PFSK-1 (cell line): Measurements from ENCODE around the gene GRIPAP1.

Source experiments
- FOXP2 ChIP-seq: optimal IDR thresholded peaks from 2 replicates; pipeline ENCODE3; 2011; ENCODE audit warnings: borderline replicate concordance, control low read depth, inconsistent platforms; ENCODE audit not compliant: insufficient read depth; ENCODE audit errors: extremely low read length, extremely low read depth
- POLR2AphosphoS5 ChIP-seq: IDR thresholded peaks from 2 replicates; pipeline ENCODE4 v1.6.1; 2012; ENCODE audit warnings: low read depth, mild to moderate bottlenecking, control low read depth, low read length, moderate library complexity
- REST ChIP-seq, 2 experiments: IDR thresholded peaks; 2 replicates each; pipeline versions ENCODE4 v1.6.1 to v1.8.0; 2011 to 2012; ENCODE audit warnings: low read depth in 2 of 2, low read length in 2 of 2, control low read depth in 1 of 2, inconsistent platforms in 1 of 2, mild to moderate bottlenecking in 1 of 2, moderate library complexity in 1 of 2; ENCODE audit not compliant: insufficient read depth in 1 of 2
- SIN3A ChIP-seq: IDR thresholded peaks from 2 replicates; pipeline ENCODE4 v1.6.1; 2012; ENCODE audit warnings: mild to moderate bottlenecking, low read length, moderate library complexity, borderline replicate concordance; ENCODE audit not compliant: insufficient read depth
- TAF1 ChIP-seq: IDR thresholded peaks from 2 replicates; pipeline ENCODE4 v1.6.1; 2012; ENCODE audit warnings: low read length, control low read depth, borderline replicate concordance; ENCODE audit not compliant: insufficient read depth

Gene GRIPAP1

GRCh38 chrX:48997865-48998264, 4.2 kb downstream of the GRIPAP1 start:
- no peak for TF ChIP-seq FOXP2
- no peak for TF ChIP-seq TAF1
- TF ChIP-seq POLR2AphosphoS5, result no peak
- TF ChIP-seq REST (IDR thresholded peaks at IDR 0.05; ENCODE audit: insufficient read depth in 1 of 2, low read depth in 2 of 2, low read length in 2 of 2), result no peak
- no peak for TF ChIP-seq SIN3A

GRCh38 chrX:48997455-48997854, 4.6 kb downstream of the GRIPAP1 start:
- TF ChIP-seq FOXP2, result no peak

DNA sequence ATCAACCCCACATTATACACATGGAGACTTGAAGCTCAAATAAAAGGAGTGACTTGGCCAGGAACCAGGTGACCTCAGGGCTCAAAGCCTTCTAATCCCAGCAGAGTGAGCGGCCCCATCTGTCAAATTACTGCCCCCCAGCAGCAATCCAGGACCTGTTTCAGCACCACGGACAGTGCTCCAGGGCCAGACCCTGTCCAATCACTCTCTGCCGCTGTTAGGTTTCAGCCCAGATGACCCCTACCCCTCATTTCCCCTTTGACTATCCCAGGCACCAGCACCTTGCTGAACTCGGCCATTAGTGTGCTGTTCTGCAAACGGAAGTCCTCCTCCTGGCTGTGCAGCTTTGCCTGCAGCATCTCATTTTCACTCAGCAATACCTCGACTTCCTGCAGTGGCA, 5.1 kb downstream of the GRIPAP1 start:
- TF ChIP-seq SIN3A (no peak), REST (IDR thresholded peaks at IDR 0.05; ENCODE audit: insufficient read depth in 1 of 2, low read depth in 2 of 2, low read length in 2 of 2) (peak; percentile 91 to 96)

DNA sequence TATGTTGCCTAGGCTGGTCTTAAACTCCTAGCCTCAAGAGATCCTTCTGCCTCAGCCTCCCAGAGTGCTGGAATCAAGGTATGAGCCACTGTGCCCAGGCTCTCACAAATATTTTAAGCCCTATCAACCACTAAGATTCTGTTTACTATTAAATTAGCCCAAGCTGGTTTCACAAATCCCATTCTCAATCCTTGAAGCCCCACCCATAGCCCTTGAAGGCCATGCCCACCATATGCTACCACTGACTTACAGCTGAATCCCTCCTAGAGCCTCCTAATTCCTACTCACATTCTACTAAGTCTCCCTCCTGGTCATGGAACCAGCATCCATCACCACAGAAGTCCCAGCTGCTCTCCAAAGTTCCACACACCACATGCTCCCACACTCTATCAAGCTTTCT, 9.7 kb downstream of the GRIPAP1 start:
- no peak for TF ChIP-seq FOXP2
- TF ChIP-seq TAF1, result no peak
- TF ChIP-seq REST (IDR thresholded peaks at IDR 0.05; ENCODE audit: insufficient read depth in 1 of 2, low read depth in 2 of 2, low read length in 2 of 2), result no peak
- no peak for TF ChIP-seq SIN3A
- TF ChIP-seq POLR2AphosphoS5, result no peak

DNA sequence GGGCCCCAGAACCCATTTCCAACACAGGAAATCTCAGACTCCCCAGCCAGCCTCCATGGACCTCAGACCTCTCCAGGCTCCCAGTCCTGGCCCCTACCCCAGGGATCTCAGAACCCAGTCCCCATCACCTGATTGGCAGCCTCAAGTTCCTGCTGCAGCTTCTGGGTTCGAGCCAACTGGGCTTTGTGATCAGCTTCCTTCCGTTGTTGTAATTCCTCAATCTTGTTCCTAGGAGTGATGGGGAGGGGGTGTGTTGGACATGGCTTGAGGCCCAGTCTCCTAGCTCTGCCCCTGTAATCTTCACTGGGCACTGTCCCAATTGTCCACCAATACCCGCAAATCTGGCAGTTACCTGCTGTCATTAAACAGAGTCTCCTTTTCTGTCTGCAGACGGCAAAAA, 12.6 kb downstream of the GRIPAP1 start:
- TF ChIP-seq FOXP2 (no peak), SIN3A (no peak)

- TF ChIP-seq REST (IDR thresholded peaks at IDR 0.05; ENCODE audit: insufficient read depth in 1 of 2, low read depth in 2 of 2, low read length in 2 of 2), result no peak
- TF ChIP-seq TAF1, result no peak
- TF ChIP-seq FOXP2, result no peak
- TF ChIP-seq SIN3A, result no peak
- TF ChIP-seq POLR2AphosphoS5, result no peak
Observed at GRCh38 chrX:48983896-48984295, 18.2 kb downstream of the GRIPAP1 start.
